ENCODE results near the gene SLC2A6.

SLC2A6 gene

DNA sequence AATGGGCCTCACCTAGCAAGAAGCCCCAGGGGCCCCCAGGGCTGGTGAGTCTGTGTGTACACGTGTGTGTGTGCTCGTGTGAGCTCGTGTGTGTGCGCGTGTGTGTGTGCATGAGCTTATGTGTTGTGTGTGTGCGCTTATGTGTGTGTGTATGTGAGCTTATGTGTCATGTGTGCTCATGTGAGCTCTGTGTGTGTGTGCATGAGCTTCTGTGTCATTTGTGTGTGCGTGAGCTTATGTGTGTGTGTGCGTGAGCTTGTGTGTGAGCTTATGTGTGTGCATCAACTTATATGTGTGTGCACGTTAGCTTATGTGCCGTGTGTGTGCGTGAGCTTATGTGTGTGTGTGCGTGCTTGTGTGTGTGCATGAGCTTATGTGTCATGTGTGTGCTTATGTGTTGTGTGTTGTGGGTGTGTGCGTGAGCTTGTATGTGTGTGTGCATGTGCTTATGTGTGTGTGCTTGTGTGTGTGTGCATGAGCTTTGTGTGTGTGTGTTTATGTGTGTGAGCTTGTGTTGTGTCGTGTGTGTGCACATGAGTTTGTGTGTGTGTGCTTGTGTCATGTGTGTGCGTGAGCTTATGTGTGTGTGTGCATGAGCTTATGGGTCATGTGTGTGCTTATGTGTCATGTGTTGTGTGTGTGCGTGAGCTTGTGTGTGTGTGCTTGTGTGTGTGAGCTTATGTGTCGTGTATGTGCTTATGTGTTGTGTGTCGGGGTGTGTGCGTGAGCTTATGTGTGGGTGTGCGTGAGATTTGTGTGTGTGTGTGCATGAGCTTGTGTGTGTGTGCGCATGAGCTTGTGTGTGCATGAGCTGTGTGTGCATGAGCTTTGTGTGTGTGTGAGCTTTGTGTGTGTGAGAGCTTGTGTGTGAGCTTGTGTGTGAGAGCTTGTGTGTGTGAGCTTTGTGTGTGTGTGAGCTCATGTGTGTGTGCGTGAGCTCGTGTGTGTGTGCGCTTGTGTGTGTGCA, 16.7 kb upstream of the SLC2A6 start:
- DNase-seq = no peak

DNA sequence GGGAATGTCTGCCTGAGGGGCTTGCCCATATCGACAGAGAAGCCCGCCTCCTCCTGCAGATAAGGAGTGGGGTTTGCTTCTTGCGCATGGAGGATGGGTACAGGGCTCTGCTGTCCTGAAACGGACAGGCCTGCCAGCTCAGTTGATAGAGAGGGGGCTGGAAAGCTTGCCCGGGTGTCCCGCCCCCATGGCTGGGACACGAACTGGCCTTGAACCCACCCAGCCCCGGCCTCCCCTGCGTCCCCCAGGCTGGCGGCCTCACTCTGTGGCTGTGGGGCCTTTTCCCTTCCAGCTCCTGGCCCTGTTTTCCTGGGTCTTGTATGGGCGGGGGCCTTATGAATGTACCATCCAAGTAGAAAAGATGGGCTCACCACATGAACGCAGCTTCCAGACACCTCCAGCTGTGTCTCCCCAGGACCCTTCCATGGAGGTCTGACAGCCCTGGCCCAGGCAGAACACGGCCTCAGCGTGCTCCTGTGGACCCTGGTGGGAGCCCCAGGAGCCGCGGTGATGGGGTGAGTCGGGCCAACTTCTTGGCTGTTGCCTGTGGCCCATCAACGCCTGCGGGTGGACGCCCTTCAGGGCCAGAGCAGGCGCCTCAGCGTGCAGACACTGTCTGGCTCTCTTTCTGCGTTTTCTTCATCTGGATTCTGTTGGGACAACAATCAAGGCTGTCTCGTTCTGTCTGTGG, 15.9 kb upstream of the SLC2A6 start:
- DNase-seq = no peak

DNA sequence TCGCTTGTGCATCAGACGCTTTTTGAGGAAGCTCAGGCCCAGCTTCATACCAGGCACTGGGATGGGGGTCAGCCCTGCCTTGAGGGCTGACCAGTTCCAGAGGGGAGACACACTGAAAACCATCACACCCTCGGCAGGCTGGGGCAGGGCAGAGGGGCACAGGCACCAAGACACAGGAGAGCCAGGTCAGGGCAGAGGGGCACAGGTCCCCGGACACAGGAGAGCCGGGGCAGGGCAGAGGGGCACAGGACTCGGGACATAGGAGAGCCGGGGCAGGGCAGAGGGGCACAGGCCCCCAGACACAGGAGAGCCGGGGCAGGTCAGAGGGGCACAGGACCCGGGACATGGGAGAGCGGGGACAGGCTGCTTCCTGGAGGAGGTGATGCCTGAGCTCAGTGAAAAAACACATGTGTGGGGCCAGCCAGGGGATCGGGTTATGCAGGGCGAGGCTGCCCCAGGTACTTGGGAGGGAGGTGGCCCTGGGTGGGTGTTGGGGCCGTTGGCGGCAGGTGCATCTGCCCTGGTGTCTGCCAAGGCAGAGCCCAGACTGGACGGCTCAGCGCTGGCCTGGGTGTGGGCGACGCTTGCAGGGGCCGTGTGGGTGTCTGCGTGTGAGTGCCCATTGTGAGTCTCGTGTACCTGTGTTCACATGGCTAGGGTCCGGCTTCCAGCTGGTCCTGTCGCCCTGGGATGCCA, 15.1 kb upstream of the SLC2A6 start:
- no peak for DNase-seq

DNA sequence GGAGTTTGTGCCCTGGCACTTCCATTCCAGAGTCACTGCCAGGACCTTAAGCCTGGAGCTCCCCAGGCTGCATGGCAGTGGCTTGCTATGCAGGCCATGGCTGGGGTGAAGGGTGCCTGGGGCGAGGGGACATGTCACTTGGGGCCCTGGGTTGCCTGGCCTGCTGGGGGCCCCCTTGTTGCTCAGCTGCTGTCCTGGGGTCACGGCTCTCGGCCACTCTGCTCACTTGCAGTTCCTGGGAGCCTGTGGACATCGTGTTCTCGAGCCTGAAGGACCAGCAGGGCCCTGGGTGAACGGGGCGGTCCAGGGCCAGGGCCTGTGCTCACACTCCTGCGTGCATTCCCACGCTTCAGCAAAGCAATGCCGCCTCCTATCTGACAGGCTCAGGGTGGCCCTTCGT, 14.5 kb upstream of the SLC2A6 start:
- no peak for DNase-seq

DNA sequence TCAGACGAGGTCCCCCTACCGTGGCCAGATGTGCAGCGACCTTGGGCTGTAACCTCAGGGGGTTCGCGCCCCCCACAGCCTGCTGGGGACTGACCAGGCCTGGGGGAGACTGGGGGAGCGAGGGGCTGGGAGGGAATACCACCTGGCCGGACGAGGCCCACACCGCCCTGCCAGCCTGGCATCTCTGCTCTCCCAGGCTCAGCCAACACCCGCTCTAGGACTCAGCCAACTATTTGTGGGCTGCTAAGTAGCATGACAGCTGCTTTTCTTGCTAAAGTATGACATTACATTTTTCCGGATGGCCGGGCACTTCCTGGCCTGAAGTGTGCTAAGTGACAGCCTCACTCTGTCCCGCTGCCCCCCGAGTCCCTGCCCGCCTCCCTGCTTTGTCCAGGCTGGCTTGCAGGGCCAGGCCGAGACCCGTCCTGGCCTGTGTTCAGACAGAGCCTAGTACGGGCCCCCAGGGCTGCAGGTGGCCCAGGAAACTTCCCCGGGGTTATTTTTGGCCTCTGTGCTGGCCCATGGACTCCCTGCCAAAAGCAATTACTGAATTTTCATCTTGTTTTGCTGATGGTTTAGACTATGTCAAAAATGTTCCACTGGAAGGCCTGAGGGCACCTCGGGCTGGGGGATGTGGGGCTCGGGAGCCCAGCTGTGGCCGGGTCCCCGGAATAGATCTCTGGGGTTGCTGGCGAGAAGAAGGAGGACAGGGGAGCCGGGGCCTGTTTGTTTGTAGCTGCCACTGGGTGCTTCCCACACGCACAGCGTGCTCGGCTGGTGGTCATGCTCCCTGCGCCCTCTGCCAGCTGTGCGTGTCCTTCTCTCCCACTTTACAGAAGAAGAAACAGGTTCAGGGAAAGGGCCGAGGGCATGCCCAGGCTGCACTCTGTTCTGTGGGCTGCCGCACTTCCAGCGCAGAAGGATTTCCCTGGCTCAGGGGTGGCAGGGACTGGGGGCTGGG, 13.4 kb upstream of the SLC2A6 start:
- DNase-seq = peak; percentile 57

DNA sequence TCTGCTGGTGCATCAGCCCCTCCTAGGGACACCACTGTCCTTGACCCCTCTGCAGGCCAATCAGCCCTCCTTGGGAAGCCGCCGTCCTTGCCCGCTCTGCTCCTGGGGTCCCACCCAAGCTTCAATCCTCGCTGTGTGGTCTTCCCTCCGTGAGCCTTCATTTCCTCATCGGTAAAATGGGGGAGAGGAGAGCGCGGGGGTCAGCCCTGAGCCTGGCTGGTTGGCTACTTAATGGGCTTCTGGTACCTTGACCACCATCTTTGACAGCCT, 12.7 kb upstream of the SLC2A6 start:
- no peak for DNase-seq

DNA sequence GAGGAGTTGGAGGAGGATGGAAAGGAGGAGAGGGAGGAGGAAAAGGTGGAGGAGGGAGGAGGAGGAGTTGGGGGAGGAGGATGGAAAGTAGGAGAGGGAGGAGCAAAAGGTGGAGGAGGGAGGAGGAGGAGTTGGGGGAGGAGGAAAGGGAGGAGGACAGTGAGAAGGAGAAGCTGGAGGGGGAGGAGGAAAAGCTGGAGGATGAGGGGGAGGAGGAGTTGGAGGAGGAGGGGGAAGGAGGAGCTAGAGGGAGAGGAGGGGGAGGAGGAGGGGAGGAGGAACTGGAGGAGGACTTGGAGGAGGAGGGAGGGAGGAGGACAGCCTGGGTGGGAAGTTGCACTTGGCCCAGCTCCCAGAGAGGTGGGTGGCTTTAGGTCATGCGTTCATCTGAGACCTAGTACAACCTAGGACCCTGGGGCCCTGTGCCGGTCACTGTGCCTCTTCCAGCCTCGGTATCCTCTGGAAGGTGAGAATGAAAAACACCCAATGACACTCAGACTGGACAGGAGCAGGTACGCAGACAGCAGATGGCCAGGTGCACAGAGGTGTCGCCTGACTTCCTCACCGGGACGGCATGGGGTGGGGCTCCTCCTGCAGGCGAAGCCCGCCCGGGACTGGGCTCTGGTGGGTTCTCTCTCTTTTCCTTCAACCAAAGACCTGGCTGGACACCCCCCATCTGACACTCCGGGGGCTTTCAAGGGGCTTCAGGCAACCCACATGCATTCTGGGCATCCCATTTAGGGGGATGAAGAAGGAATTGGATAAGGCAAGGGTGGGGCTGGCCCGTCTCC, 12.2 kb upstream of the SLC2A6 start:
- DNase-seq = peak; percentile 80

DNA sequence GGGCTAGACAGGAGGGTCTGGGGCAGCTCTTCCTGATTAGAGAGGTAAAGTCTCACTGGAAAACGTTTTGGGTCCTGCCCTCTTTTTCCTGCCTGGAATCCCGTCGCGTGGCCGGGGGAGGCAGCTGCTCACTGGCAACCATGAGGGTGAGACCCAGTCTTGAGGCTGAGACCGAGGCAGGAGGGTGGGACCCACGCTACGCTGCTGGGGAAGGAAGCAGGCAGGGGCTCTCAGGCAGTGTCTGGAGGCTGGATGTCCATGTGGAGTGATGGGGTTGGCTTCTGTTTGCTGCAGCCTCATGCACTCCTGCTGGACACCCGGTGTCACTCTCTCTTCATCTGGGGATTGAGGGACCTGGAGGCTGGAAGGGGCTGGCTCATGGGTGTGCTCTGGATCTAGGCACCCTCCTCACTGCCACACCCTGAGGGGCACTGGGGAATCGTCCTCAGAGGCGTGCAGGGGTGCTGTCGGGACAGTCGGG, 11.3 kb upstream of the SLC2A6 start:
- peak; percentile 29 for DNase-seq

DNA sequence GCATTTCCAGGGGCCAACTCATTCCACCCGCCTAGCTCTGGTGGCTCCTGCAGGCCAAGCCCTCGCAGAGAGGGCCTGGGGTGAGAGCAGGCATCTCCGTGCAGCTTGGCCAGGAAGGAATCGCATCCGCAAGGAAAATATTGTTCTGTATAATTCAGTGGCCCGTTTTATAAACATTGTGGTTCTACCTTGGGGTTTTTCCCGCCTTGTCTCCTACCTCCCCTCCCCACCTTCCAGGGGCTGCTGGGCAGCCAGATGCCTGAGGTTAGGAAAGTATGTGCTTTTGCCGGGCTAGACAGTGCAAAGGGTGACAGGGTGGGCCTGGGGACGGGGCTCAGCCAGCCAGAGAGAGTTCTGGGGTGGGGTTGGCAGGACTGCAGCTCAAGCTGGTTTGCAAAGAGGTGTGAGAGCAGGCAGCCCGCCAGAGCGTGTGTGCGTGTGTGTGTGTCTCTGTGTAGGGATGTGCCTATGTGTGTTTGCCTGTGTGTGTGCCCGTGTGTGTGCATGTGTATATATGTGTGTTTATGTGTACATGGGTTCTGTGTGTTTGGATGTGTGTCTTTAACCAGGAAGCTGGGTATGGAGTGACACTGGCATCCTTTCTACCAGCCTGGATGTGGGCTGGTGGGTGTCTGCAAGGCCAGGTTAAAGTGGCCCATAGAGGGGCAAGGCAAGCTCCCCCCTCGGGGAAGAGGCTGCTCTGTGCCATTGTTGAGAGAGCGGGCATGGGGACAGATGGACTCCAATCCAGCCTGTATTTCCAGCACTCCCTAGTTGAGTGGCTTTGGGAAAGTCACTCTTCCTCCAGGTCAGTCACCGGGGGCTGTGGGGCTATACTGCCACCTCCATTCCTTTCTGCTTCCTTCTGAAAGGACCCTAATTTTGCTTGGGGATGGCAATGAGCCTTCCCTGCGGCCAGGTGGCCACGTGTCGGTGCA, 10.6 kb upstream of the SLC2A6 start:
- no peak for DNase-seq

DNA sequence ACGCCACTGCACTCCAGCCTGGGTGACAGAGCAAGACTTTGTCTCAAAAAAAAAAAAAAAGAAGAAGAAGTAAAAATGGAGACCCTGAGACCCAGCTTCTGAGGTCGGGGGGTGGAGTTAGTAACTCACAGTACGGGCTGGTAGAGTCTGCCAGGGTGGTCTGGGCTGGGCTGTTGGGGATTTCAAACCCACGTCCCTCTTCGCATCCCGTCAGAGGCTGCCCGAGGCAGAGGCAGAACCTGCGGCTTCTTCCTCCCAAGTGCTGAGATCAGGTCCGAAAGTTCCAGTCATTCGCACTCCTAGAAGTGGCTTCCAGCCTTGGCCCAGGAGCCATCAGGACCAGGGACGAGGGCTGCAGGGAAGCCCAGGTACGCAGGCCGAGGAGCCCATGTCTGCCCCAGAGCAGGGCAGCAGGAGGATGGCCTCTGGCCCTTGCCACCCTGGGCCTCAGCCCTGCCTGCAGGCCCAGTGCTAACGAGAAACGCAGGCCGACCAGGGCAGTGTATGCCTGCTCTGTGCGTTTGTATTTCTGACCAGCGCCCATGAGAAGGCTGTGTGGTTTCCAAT, 9.9 kb upstream of the SLC2A6 start:
- DNase-seq = no peak

DNA sequence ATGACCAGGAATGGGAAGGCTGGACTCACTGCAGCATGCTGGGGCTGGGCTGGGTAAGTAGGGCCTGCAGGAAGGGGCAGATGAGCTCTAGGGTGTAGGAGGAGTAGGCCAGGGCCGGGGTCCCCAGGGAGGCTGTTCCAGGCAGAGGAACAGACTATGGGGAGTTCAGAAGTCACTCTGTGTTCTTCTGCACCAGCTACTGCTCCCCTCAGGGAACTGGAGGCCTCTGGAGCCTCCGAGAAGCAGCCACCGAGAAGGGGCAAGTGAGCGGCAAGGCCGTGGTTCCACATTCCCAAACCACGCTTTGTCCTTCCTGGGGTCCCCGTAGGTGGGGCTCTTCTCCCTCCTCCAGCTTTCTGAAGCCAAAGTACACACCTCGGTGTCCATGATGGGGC, 8.4 kb upstream of the SLC2A6 start:
- no peak for DNase-seq

DNA sequence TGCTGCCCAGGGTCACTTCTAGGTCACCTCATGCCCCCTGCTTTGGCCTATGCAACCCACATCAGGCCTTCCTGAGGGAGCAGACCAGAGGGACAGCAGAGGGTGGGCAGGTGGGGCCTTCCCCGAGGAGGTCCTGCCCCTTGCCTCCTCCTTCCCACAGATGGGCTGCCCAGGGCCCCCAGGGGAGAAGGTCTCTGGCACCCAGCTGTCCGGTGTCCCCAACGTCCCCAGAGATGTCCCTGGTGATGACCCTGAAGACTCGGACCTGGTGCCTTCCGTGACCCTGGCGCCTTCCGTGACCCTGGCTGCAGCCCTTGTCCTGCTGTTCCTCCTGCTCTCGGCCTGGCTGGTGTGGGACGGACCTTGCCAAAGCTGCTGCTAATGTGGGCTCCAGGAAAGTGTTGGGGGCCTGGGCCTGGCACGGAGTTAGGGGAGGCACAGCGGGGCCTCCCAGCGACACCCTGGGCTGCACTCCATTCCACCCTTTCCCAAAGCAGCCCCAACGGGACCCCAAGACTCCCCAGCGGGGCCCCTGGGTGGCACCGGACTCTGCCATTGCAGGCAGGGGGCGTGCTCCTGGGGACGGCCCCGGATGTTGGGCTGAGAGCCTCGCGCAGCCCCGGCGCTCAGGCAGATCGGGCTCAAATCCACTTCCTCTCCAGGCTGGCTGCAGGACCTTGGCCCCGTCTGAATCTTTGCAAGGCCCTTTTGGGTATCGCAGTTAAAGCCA, 6.8 kb upstream of the SLC2A6 start:
- peak; percentile 82 for DNase-seq

DNA sequence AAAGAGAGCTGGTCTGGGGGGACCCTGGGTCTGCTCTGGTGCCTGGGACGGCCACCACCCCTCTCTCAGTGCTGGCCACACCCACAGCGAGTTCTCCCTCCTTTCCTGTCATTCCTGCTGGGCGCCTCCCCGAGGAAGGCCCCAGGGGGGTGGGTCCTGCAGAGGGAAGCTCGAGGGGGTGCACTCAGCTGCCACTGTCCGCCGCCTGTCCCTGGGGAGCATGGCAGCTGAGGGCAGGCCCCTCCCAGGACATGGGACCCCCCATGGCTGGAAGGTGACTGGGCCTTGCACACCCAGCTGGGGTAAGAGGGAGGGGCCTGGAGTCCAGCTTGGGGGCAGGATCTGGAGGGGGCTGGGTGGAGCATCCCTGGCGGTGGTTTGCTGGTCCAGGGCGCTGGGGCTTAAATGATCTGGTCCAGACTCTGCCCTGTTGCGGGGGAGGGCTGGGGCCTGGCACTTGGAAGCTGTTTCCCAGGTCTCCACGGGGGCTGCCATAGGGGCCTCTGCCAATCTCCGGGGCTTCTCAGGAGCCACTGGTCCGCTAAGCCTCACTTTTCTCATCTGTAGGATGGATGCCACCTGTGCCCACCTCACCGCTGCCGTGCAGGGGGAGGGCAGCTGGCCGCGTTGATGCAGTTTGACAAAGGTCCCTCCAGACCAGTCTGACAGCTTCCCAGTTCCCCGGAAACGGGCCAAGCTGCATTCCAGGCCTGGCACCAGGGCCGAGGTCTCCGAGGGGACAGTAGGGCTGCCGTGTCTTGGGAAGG, 6.0 kb upstream of the SLC2A6 start:
- no peak for DNase-seq

DNA sequence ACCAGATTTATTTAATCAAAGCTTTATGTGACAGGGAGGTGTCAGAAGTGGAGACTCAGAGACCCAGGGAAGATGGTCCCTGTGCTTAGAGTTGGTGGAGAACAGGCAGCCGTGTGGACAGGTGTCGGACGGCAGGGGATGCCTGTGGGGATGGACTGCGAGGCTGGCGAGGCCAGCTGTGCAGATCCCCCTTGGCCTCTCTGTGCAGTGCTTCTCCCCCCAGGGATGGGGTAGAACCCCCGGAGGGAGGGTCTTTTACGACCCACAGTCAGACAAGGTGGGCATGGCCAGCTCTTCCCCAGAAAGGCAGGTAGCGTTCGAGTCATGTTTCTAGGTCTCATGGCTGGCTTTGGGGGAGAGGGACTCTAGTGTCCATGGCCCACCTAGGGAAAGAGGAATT, 4.7 kb upstream of the SLC2A6 start:
- DNase-seq = no peak

DNA sequence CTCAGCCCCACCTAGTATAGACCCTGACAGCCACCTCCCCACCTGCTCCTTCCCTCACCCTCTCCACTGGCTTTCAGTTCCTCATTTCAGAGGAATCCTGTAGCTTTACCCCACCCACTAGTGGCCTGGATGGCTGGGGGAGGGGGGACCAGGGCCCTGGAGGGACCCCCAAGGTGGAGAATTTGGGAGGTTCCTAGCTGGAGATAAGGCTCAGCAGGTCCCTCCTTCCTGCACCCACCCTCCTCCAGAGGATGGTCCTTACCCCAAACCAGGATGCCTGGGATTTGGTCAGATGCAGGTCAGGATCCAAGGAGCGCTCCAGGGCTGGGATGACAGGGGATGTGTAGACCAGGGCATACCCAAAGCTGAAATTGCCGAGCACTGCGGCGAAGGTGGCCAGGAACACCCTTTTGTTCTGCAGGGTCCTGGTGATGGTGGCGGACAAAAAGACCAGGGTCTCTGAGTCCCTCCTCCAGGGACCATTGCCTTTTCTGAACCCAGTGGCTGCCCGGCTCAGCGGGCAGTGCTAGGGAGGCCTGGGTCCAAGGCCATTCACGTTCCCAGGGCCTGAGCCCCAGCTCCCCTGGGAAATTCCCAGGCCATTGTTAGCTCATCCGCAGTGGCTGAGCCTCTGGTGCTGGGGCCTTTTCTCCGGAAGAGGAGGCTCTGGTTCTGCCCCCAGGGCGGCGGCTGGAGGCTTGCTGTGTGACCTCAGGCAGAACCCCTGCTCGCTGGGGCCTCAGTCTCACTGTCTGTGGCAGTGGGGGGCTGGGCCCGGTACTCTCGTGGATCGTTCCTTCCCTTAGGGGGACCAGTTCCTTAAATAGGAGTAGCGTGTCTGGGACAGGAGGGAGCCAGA, 678 bp downstream of the SLC2A6 start:
- DNase-seq = peak; percentile 70

DNA sequence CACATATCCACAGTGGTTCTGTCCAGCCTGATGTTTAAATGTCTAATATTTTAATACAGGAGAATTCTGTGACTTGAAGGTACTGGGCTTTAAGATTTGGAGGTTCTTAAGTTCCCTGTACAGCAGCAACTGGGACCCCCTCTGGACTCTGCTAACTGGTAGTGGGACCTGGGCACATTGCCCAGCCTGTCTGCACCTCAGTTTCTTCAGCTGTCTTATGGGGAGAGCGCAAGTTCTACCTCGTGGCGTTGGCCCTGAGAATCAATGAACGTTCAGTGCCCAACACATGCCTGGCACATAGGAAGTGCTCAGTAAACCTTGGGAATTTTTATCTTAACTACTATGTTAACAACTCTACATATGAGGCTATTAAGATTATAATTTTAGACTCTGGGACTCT, 1.4 kb downstream of the SLC2A6 start:
- no peak for DNase-seq

DNA sequence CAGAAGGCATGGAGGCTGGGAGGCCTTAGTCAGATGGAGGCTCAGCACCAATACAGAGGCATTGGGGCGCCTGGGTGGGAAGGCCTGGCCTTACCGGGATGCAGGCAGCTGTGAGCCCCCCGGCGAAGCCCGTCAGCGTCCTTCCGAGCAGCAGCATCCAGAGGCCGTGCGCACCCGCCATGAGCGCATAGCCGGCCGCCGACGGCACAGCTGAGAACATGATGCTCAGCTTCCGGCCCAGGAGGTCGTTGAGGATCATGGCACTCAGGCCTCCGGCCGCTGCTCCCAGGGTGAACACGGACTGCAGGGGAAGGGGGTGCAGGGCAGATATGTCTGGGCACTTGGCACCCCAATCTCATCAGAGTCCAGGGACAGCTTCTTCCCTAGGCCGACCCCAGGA, 2.0 kb downstream of the SLC2A6 start:
- DNase-seq = no peak
